ENCODE measurements around the gene CORO7. TPM values are rescaled to one million over a fixed set of nuclear protein-coding genes. Genes with fewer than 3 reads are reported as not detected.

Gene CORO7
- total and polyA plus RNA-seq, 7 experiments from 2014 or later = 29.6 to 572 (median 141) TPM

DNA sequence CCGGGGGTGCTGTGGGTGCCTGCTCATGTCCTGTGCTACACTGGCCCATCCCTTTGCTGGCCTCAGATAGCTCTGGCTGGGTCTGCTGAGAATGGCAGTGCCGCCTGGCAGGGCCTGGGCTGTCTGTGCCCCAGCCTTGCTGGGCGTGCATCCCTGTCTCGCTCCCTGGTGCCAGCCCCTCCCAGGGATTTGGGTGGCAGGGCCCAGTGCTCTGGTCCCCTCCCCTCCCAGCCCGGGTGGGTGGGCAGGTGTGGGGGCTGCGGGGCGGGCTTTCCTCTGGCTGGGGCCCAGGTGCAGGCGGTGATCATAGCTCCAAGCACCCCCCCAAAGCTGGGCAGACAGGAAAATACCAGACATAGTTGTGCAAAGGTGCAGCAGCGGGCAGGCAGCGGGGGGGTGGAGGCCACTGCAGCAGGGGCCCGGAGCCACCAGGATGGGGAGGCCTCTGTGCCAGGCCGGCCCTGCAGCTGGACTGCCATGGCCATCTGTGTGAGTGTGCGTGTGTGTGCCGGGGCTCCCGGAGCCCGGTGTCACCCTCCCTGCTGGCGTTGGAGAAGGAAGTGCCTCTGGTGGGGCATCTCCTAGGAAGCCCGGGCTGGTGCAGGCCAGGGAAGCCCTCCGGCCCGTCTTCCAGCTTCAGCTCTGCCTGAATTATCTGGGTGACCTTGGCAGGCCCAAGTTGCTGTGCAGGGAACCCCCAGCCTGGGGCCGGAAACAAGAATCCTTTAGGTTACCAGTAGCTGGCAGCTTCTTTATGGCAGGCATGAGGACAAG is 93.1 kb downstream of the CORO7 start:
- no peaks in the 10 kb centered on the region for H3K36me3 ChIP-seq (ENCODE audit: control insufficient read depth in 2 of 3, insufficient read depth in 3 of 3, low read length in 3 of 3)
- H3K27ac ChIP-seq (ENCODE audit: low read depth, low read length) = no peak overlapping the region
- H3K36me3 Mint-ChIP-seq = no peaks in the 10 kb centered on the region
- H3K27me3 ChIP-seq (ENCODE audit: control insufficient read depth in 2 of 2, insufficient read depth in 2 of 2, low read length in 2 of 2) = no peaks in the 10 kb centered on the region
- no peak for ATAC-seq
- ChIA-PET CTCF (no interaction called here), POLR2A (interaction anchor here (0.5 kb wide), 1 partner anchor 69 kb away, joined by 3 read pairs; no protein-coding TSS in a partner anchor)
- intact Hi-C loops (cut with micrococcal nuclease) = no loop called here
- H3K27me3 Mint-ChIP-seq = peaks cover 0 to 9% (median 0%) of the 10 kb centered on the region in 5 donors
- H3K4me1 Mint-ChIP-seq = peaks cover 0 to 8% (median 0%) of the 10 kb centered on the region in 7 donors
- no peak overlapping the region for H3K4me3 ChIP-seq (ENCODE audit: low read length)
- no peak for DNase-seq
- no peak overlapping the region for H3K27ac Mint-ChIP-seq
- H3K9me3 ChIP-seq (ENCODE audit: control insufficient read depth in 2 of 3, low read length in 3 of 3) = no peaks in the 10 kb centered on the region
- no peaks in the 10 kb centered on the region for H3K9me3 Mint-ChIP-seq
- peaks cover 0 to 14% of the 10 kb centered on the region in 2 donors for H3K4me1 ChIP-seq (ENCODE audit: control insufficient read depth in 2 of 2, insufficient read depth in 2 of 2, low read length in 2 of 2)
- no peak overlapping the region for H3K4me3 Mint-ChIP-seq

DNA sequence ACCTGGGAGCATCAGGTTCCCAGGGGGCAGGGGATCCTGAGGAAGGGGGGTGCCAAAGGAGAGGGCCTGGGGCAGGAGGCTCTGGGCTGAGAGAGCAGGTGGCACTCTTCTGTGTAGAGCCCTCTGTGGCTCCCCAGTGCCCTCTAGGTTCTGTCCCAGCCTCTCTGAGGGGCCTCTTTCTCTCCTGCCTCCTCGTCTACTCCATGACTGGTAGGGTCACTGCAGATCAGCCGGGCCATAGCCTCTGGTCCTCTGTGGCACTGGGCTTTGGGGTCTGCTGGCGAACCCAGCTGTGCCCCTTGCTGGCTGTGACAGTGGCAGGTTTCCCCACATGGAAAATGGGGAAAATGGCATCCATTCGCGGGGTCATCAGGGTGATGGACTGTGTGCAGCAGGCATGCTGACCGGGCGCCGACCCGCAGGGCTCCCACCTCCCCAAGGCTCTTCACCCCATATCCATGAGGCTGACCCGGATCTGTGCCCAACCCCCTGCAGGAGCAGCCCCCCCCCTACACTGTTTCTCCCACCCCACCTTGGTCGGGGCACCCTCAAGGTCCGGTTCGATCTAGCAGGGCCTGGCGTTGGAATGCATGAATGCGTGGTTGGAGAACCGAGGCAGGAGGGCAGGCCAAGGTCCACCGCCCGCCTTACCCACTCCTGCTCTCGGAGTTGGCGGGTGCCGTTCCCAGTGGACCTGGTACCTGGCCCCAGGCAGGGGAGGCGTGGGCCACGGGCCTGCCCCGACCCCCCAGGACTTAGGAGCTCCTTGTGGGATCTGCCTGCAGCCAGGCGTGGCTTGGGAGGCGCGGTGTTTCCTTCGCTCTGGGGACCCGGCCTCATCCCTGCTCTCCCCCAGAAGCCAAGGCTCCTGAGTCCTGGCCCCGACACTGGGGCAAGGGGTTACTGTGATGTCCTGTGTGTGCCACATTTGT is 94.0 kb downstream of the CORO7 start:
- CTCF ChIA-PET = no interaction called here
- no peak overlapping the region for H3K27ac Mint-ChIP-seq
- DNase-seq (no peak), ATAC-seq (no peak)
- peaks cover 0 to 12% of the 10 kb centered on the region in 2 donors for H3K4me1 ChIP-seq (ENCODE audit: control insufficient read depth in 2 of 2, insufficient read depth in 2 of 2, low read length in 2 of 2)
- no peaks in the 10 kb centered on the region for H3K9me3 ChIP-seq (ENCODE audit: control insufficient read depth in 2 of 3, low read length in 3 of 3)
- H3K36me3 Mint-ChIP-seq = no peaks in the 10 kb centered on the region
- intact Hi-C loops (cut with micrococcal nuclease) = no loop called here
- H3K9me3 Mint-ChIP-seq = no peaks in the 10 kb centered on the region
- peaks cover 0 to 6% (median 0%) of the 10 kb centered on the region in 5 donors for H3K27me3 Mint-ChIP-seq
- no peaks in the 10 kb centered on the region for H3K27me3 ChIP-seq (ENCODE audit: control insufficient read depth in 2 of 2, insufficient read depth in 2 of 2, low read length in 2 of 2)
- H3K4me3 Mint-ChIP-seq = no peak overlapping the region
- H3K36me3 ChIP-seq (ENCODE audit: control insufficient read depth in 2 of 3, insufficient read depth in 3 of 3, low read length in 3 of 3) = no peaks in the 10 kb centered on the region
- POLR2A ChIA-PET = no interaction called here
- no peak overlapping the region for H3K4me3 ChIP-seq (ENCODE audit: low read length)
- no peak overlapping the region for H3K27ac ChIP-seq (ENCODE audit: low read depth, low read length)
- H3K4me1 Mint-ChIP-seq = peaks cover 0 to 7% (median 0%) of the 10 kb centered on the region in 7 donors

DNA sequence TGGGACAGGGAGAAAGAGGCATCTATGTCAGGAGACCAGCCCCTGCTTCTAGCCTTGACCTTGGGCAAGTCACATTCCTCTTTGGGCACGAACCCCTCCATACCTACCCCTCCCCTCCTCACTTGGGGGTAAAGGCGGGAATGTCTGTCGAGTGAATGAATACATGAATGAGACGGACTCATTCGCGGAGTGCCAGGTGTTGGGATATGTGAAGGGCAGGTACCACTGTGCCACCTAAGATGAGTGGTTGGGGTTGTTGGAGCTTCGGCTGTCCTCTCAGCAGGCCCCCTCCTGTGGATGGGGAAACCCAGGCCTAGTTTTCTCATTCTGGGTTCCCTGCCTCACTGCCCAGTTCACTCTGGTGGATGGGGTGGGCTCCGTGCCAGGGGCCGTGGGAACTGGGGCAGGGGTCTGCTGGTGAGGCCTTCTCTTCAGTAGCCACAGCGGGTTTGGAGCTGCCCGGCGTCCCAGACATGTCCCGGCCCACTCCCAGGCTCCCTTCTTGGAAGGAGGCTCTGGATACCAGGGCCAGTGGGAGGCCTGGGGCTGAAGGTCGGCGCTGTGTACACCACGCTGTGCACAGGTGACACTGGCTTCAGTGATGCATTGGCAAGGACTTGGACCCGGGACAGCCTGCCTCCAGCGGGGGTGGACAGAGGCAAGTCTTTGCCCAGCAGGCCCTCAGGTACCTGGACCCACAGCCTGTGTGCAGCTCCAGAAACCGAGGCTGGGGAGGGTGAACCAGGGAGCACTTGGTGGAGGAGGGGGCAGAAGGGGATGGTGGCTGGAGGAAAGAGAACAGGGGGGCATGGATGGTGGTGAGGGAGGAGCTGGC is 94.9 kb downstream of the CORO7 start:
- no peak for ATAC-seq
- DNase-seq = no peak
- Histone ChIP-seq H3K27me3 (ENCODE audit: control insufficient read depth in 2 of 2, insufficient read depth in 2 of 2, low read length in 2 of 2) (no peaks in the 10 kb centered on the region), H3K4me3 (ENCODE audit: low read length) (no peak overlapping the region), H3K27ac (ENCODE audit: low read depth, low read length) (no peak overlapping the region), H3K9me3 (ENCODE audit: control insufficient read depth in 2 of 3, low read length in 3 of 3) (no peaks in the 10 kb centered on the region), H3K4me1 (ENCODE audit: control insufficient read depth in 2 of 2, insufficient read depth in 2 of 2, low read length in 2 of 2) (peaks cover 0 to 12% of the 10 kb centered on the region in 2 donors), H3K36me3 (ENCODE audit: control insufficient read depth in 2 of 3, insufficient read depth in 3 of 3, low read length in 3 of 3) (no peaks in the 10 kb centered on the region)
- Mint-ChIP-seq H3K27me3 (peaks cover 0 to 6% (median 0%) of the 10 kb centered on the region in 5 donors), H3K4me3 (no peak overlapping the region), H3K9me3 (no peaks in the 10 kb centered on the region), H3K4me1 (peaks cover 0 to 7% (median 0%) of the 10 kb centered on the region in 7 donors), H3K27ac (no peak overlapping the region), H3K36me3 (no peaks in the 10 kb centered on the region)
- POLR2A ChIA-PET = no interaction called here
- intact Hi-C loops (cut with micrococcal nuclease) = no loop called here
- CTCF ChIA-PET = no interaction called here

DNA sequence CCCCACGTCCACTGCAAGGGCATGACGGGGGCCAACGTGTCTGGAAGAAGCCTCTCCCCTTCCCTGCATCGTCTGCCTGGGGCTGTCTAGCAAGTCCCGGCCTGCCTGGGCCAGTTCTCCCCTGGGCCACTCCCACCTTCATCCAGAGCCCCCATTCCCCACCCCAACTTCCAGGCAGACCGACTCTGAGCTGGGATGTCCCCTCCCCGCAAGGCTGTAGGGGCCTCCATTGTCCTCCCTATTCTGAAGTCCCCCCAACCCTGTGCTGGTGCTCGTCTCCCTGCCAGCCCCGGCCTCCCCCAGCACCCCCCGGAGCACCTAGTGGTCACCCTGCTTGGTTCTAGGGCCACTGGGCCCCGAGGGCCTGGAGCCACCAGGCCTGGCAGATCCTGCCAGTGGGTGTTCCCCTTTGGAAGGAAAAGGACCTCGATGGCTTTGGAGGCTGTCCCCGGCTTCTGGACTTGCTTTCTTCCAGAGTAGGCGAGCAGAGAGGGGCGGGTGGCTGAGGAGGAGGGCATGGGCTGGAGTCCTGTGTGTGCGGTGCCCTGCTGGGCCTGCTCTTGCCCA is 95.7 kb downstream of the CORO7 start:
- DNase-seq (no peak), ATAC-seq (no peak)
- H3K27me3 ChIP-seq (ENCODE audit: control insufficient read depth in 2 of 2, insufficient read depth in 2 of 2, low read length in 2 of 2) = no peaks in the 10 kb centered on the region
- H3K27ac ChIP-seq (ENCODE audit: low read depth, low read length) = no peak overlapping the region
- intact Hi-C loops (cut with micrococcal nuclease) = no loop called here
- H3K4me1 ChIP-seq (ENCODE audit: control insufficient read depth in 2 of 2, insufficient read depth in 2 of 2, low read length in 2 of 2) = peaks cover 0 to 12% of the 10 kb centered on the region in 2 donors
- no peaks in the 10 kb centered on the region for H3K9me3 ChIP-seq (ENCODE audit: control insufficient read depth in 2 of 3, low read length in 3 of 3)
- POLR2A ChIA-PET = no interaction called here
- no peak overlapping the region for H3K4me3 Mint-ChIP-seq
- H3K36me3 Mint-ChIP-seq = no peaks in the 10 kb centered on the region
- H3K4me3 ChIP-seq (ENCODE audit: low read length) = no peak overlapping the region
- H3K4me1 Mint-ChIP-seq = peaks cover 0 to 7% (median 0%) of the 10 kb centered on the region in 7 donors
- CTCF ChIA-PET = interaction anchor here (0.6 kb wide), 1 partner anchor 194 kb away, joined by 3 read pairs; no protein-coding TSS in a partner anchor
- no peak overlapping the region for H3K27ac Mint-ChIP-seq
- H3K27me3 Mint-ChIP-seq = peaks cover 0 to 6% (median 0%) of the 10 kb centered on the region in 5 donors
- H3K36me3 ChIP-seq (ENCODE audit: control insufficient read depth in 2 of 3, insufficient read depth in 3 of 3, low read length in 3 of 3) = no peaks in the 10 kb centered on the region
- H3K9me3 Mint-ChIP-seq = no peaks in the 10 kb centered on the region

DNA sequence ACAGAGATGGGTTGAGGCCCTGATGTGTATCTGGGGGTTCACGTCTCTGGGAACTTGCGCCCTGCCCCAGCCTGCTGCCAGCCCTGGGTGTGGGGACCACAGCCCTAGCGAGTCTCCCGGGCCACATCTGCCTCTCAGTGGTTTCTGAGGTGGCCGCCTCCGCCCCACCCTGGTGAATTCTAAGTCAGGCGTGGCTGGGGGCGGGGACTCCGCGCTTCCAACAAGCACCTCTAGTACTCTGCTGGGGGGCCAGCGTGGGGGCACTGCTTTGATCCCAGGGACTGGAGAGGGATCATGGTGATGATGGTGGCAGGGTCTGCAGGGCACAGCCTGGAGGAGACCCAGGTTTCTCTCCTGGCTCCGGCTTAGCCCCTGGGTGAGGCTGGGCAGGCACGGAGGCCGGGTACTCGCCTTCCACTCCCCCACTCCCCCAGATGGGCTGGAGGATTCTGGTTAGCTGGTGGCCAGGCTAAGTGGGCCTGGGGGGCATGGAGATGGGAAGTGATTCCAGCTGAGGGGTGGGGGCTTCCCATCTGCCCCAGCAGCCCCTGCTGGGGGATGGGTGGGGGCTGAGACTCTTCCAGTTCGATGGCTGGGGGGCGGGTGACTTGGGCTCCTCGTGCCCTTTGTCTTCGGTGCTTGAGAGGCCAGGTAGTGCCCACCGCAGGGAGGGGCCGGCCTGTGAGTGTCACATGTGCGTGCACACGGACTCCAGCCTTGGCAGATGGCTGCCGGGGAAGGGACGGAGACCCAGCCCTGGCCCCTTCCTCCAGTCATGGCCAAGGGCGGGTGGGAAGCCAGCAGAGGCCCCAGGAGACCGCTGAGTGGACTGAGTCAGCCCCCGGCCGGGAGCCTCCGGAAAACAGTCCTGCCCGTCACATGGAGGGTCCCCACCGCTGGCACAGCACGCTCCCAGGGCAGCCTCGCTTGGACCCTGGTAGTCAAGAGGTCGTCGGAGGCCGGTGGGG is 96.7 kb downstream of the CORO7 start:
- ChIA-PET POLR2A (no interaction called here), CTCF (no interaction called here)
- H3K4me3 ChIP-seq (ENCODE audit: low read length) = no peak overlapping the region
- peaks cover 0 to 1% of the 10 kb centered on the region in 2 donors for H3K27me3 ChIP-seq (ENCODE audit: control insufficient read depth in 2 of 2, insufficient read depth in 2 of 2, low read length in 2 of 2)
- H3K27ac ChIP-seq (ENCODE audit: low read depth, low read length) = no peak overlapping the region
- Mint-ChIP-seq H3K27ac (no peak overlapping the region), H3K4me3 (peak overlapping the region in 1 of 10 donors; percentile 30), H3K27me3 (peaks cover under 1 to 7% (median 3%) of the 10 kb centered on the region in 5 donors), H3K9me3 (no peaks in the 10 kb centered on the region), H3K4me1 (peaks cover 2 to 10% (median 3%) of the 10 kb centered on the region in 7 donors), H3K36me3 (no peaks in the 10 kb centered on the region)
- no peaks in the 10 kb centered on the region for H3K9me3 ChIP-seq (ENCODE audit: control insufficient read depth in 2 of 3, low read length in 3 of 3)
- DNase-seq (peak in 1 of 9 donors; percentile 64), ATAC-seq (peak; percentile 65)
- peaks cover 0 to 13% of the 10 kb centered on the region in 2 donors for H3K4me1 ChIP-seq (ENCODE audit: control insufficient read depth in 2 of 2, insufficient read depth in 2 of 2, low read length in 2 of 2)
- intact Hi-C loops (cut with micrococcal nuclease) = loop anchor here in 1 of 2 donors (10.0 kb wide), 1 partner anchor 135 kb away; no protein-coding TSS in a partner anchor
- no peaks in the 10 kb centered on the region for H3K36me3 ChIP-seq (ENCODE audit: control insufficient read depth in 2 of 3, insufficient read depth in 3 of 3, low read length in 3 of 3)

Data from naive thymus-derived CD4-positive, alpha-beta T cell (primary cell).